ENCODE measurements around the gene CPLX1.

DNA sequence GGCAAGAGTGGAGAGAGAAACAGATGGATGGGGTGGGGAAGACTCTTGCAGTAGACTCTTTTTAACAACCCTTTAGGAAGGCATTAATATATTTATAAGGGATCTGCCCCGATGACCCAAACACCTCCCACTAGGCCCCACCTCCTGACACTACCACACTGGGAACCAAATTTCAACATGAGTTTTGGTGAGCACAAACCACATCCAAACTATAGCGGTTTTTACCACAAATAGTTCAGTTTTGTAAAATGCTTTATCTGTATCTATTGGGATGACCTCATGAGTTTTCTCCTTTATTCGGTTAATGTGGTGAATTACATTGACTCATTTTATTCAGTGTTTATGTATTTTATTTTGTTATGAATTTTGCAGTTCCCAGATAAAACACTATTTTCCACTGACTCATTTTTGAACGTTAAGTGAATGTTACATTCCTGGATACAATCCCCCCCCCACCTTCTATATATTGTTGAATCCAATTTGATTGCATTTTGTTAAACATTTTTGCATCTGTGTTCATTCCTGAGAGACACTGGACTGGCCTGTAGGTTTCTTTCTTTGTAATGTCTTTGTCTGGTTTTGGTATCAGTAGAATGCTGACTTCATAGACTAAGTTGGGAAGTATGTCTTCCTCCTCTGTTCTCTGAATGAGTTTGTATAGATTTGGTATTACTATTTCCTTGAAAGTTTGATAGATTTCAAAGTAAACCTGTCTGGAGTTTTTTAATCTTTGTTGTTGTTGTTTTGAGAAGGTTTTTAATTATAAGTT lies 13.9 kb upstream of the CPLX1 start:
- TF ChIP-seq, protein P1, sequence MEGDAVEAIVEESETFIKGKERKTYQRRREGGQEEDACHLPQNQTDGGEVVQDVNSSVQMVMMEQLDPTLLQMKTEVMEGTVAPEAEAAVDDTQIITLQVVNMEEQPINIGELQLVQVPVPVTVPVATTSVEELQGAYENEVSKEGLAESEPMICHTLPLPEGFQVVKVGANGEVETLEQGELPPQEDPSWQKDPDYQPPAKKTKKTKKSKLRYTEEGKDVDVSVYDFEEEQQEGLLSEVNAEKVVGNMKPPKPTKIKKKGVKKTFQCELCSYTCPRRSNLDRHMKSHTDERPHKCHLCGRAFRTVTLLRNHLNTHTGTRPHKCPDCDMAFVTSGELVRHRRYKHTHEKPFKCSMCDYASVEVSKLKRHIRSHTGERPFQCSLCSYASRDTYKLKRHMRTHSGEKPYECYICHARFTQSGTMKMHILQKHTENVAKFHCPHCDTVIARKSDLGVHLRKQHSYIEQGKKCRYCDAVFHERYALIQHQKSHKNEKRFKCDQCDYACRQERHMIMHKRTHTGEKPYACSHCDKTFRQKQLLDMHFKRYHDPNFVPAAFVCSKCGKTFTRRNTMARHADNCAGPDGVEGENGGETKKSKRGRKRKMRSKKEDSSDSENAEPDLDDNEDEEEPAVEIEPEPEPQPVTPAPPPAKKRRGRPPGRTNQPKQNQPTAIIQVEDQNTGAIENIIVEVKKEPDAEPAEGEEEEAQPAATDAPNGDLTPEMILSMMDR (conservative IDR thresholded peaks at IDR 0.05; ENCODE audit: low read length): no peak
- TF ChIP-seq EZH2phosphoT487 (IDR thresholded peaks at IDR 0.05; ENCODE audit: borderline replicate concordance): no peak
